ENCODE measurements around the gene F10.
A peak's percentile ranks its signal among the peaks of the same experiment; 100 is the strongest.

The F10 gene

DNA sequence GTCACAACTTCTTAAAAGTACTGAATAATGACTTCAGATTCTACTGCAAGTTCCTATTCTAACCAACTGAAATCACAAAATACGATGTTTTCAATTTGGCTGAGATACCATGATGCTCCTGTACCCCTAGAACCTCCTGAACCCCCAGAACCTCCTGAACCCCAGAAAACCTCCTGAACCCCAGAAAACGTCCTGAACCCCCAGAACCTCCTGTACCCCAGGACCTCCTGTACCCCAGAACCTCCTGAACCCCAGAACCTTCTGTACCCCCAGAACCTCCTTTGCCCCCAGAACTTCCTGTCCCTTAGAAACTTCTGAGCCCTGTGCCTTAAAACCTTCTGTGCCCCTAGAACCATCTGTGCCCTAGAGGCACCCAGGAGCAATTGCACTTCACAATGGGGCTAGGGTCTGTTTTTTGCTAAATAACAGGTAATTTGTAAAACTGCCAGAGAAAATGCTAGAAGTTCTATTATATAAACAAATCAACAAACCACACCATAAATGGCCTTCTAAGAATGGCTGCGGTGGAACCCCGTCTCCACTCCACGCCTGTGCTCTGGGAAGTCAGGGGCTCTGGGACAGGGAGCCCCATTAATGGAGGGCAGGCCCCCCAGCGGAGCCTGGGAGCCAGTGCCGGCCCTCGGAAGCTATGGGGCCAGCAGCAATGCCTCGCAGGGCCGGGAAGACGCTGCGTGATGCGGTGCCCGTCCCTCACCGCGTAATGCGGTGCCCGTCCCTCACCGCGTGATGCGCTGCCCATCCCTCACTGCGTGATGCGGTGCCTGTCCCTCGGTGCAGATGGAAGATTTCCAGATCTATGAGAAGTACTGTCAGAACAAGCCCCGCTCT, 38.3 kb upstream of the F10 start:
- TF ChIP-seq MAX (IDR thresholded peaks at IDR 0.05; ENCODE audit: low read depth, low read length) = no peak
- TF ChIP-seq MYC (IDR thresholded peaks at IDR 0.05; ENCODE audit: low read depth, low read length) = no peak
- TF ChIP-seq CTCF (IDR thresholded peaks at IDR 0.05; ENCODE audit: low read depth, low read length) = peak; percentile 18
- no peak overlapping the region for H3K4me3 ChIP-seq (ENCODE audit: low read depth, low read length)
- DNase-seq (ENCODE audit: low read depth) = no peak

DNA sequence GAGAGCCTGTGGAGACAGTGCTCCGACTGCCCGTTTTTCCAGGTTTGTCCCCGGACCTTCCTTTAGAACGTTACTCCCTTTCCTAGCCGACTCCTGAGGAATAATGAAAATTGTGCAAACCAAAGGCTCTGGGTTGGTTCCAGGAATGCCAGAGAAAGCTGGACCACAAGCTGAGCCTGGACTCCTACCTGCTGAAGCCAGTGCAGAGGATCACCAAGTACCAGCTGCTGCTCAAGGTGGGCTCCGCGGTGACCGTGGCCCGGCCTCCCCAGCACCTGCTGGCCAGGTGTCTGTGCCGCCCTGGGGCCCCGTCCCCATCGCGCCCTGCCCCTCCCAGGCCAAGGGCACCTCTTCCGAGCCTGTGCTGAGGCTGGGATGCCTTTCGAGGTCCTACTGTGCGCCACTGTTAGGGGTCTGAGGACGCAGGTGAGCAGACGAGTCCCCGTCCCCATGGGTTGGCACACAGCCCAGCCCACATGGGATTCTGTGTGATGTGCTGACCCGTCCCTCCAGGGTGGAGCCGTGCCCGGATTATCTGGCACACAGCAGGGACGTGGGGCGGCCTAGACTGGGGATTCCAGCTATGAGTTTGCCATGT, 37.6 kb upstream of the F10 start:
- TF ChIP-seq CTCF (IDR thresholded peaks at IDR 0.05; ENCODE audit: low read depth, low read length) = no peak
- TF ChIP-seq MAX (IDR thresholded peaks at IDR 0.05; ENCODE audit: low read depth, low read length) = no peak
- TF ChIP-seq POLR2A (IDR thresholded peaks at IDR 0.05; ENCODE audit: extremely low read depth, insufficient read length) = no peak
- no peak for TF ChIP-seq MYC (IDR thresholded peaks at IDR 0.05; ENCODE audit: low read depth, low read length)
- H3K4me3 ChIP-seq (ENCODE audit: low read depth, low read length) = no peak overlapping the region
- no peak for DNase-seq (ENCODE audit: low read depth)

GRCh38 chr13:113086031-113086750, 36.4 kb upstream of the F10 start:
- no peak overlapping the region for H3K4me3 ChIP-seq (ENCODE audit: low read depth, low read length)
- no peak for DNase-seq (ENCODE audit: low read depth)
- TF ChIP-seq CTCF (IDR thresholded peaks at IDR 0.05; ENCODE audit: low read depth, low read length) = peak; percentile 25
- TF ChIP-seq MAX (IDR thresholded peaks at IDR 0.05; ENCODE audit: low read depth, low read length) = no peak

DNA sequence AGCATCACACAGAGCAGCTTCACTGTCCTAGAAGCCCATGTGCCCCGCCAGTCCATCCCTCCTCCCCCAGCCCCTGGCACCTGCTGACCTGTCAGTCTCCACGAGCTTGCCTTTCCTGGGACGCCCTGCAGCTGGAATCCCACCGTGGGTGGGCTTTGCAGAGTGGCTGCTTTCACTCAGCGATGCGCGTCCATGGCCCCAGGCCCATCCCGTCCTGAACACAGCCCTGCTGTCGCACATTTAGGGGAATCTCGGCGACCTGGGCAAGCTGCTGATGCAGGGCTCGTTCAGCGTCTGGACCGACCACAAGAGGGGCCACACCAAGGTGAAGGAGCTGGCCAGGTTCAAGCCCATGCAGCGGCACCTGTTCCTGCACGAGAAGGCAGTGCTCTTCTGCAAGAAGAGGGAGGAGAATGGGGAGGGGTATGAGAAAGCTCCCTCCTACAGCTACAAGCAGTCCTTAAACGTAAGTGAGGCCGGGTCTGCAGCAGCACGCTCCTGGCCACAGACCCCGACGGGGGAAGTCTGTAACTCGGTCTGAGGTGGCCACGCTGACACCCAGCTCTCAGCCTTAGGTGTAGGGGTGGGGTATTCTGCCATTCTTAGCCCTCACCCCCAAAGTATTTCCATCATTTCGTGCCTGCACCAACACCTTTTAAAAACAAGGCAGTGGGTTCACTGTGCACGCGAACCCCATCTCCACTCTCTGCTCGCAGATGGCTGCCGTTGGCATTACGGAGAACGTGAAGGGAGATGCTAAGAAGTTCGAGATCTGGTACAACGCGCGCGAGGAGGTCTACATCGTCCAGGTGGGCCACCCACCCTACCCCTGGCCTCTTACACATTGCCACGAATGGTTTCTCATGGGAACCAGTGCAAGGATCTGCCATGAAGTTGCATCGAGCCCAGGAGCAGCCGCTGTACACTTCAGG, 35.3 kb upstream of the F10 start:
- no peak overlapping the region for H3K4me3 ChIP-seq (ENCODE audit: low read depth, low read length)
- DNase-seq (ENCODE audit: low read depth) = no peak
- TF ChIP-seq POLR2A (IDR thresholded peaks at IDR 0.05; ENCODE audit: extremely low read depth, insufficient read length) (no peak), MAX (IDR thresholded peaks at IDR 0.05; ENCODE audit: low read depth, low read length) (no peak), MYC (IDR thresholded peaks at IDR 0.05; ENCODE audit: low read depth, low read length) (no peak)

DNA sequence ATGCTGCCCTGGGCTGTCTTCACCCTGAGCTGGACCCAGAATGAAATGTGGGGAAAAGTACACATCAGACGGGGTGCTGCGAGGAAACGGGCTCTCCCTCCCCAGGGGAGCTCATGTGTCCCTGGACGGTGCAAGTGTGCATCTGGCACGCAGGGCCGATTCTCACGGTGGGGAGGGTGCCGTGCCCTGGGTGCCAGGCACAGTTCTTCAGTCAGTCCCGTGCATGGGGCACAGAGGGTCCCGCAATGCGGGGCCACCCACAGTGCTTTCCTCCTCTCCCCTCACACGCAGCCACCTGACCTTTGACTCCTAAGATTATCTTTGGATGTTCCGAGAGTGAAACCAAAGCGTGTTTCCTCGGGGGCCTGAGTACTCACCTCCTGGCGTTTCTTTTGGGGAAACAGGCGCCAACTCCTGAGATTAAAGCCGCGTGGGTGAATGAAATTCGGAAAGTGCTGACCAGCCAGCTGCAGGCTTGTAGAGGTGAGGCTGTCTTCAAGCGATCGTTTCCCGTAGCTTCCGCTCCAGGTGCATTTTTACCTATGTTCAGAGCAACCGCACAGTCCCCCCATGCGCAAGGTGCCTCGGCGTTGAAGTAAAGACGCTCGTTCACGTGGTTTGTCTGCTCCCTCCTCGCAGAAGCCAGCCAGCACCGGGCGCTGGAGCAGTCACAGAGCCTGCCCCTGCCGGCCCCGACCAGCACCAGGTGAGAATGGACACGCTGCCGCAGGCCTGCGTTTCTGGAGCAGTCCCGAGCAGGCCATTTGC, 34.5 kb upstream of the F10 start:
- DNase-seq (ENCODE audit: low read depth) = no peak
- H3K4me3 ChIP-seq (ENCODE audit: low read depth, low read length) = no peak overlapping the region
- TF ChIP-seq MAX (IDR thresholded peaks at IDR 0.05; ENCODE audit: low read depth, low read length) (no peak), MYC (IDR thresholded peaks at IDR 0.05; ENCODE audit: low read depth, low read length) (no peak), POLR2A (IDR thresholded peaks at IDR 0.05; ENCODE audit: extremely low read depth, insufficient read length) (no peak), CTCF (IDR thresholded peaks at IDR 0.05; ENCODE audit: low read depth, low read length) (no peak)

Measured in NB4 (cell line).